Endothelial cell of umbilical vein (primary cell): ENCODE measurements around the gene TPRX2. TPM values are rescaled to one million over a fixed set of nuclear protein-coding genes. Genes with fewer than 3 reads are reported as not detected.
A peak's percentile ranks its signal among the peaks of the same experiment; 100 is the strongest.

Source experiments
- BruUV-seq: library from RNA; stranded (reverse); fragments of 400-500 nt; replicated peaks from 2 replicates; lab custom pipeline; 2021; lab: Mats Ljungman, UMichigan
- CTCF ChIA-PET: fragments of 300-600, 350-600 bp; sonication (Branson Sonifier 250); formaldehyde crosslinking; loops from one replicate; lab custom pipeline; 2021; ENCODE audit warnings: antibody characterized with exemption, inconsistent platforms; lab: Charles Lee
- POLR2A ChIA-PET: fragments of 300-600, 350-600 bp; sonication (Branson Sonifier 250); formaldehyde crosslinking; loops from one replicate; lab custom pipeline; 2021; ENCODE audit warnings: antibody characterized with exemption, inconsistent platforms; lab: Charles Lee
- DNase-seq: peaks from one replicate; pipeline ENCODE4 v3.0.0-alpha.2; 2011; ENCODE audit warnings: low read depth, low spot score
- FAIRE-seq: peaks from 2 replicates; lab custom pipeline; 2011; peaks lifted over from hg19 to GRCh38; lab: Jason Lieb, UNC
- H2AFZ ChIP-seq: 2 replicates; pipeline ENCODE4 v1.6.0; 2012; ENCODE audit warnings: low read depth, low read length, control low read depth, inconsistent platforms
- H3K27ac ChIP-seq: 2 replicates; pipeline ENCODE4 v1.5.1; 2011; ENCODE audit warnings: low read depth, mild to moderate bottlenecking, control low read depth, low read length, moderate library complexity; ENCODE audit not compliant: insufficient read depth
- H3K27me3 ChIP-seq, 2 experiments: 2 replicates each; pipeline versions ENCODE4 v1.6.0 to v1.6.1; 2011; ENCODE audit warnings: low read length in 2 of 2, mixed read lengths in 1 of 2; ENCODE audit not compliant: control insufficient read depth in 2 of 2, insufficient read depth in 2 of 2
- H3K36me3 ChIP-seq, 2 experiments: 2 replicates in 1 of 2; 3 replicates in 1 of 2; pipeline ENCODE4 v1.5.1; 2011; ENCODE audit warnings: low read length in 2 of 2, mild to moderate bottlenecking in 1 of 2, moderate library complexity in 1 of 2; ENCODE audit not compliant: control insufficient read depth in 2 of 2, insufficient read depth in 2 of 2; ENCODE audit errors: extremely low read depth in 1 of 2
- H3K4me1 ChIP-seq: 3 replicates; pipeline ENCODE4 v1.5.1; 2011; ENCODE audit warnings: mild to moderate bottlenecking, low read length; ENCODE audit not compliant: control insufficient read depth, insufficient read depth; ENCODE audit errors: extremely low read depth
- H3K4me2 ChIP-seq: 2 replicates; pipeline ENCODE4 v1.6.1; 2011; ENCODE audit warnings: low read length, control low read depth, mixed read lengths; ENCODE audit not compliant: insufficient read depth
- H3K4me3 ChIP-seq, 3 experiments: fragments of 200-600 bp in 1 of 3; sonication (generic), shearing (Covaris generic) in 1 of 3; replicated peaks in 1 of 3; 2 replicates each; pipeline ENCODE4 v1.5.1; 2011 to 2016; ENCODE audit warnings: control low read depth in 3 of 3, low read length in 3 of 3, mild to moderate bottlenecking in 2 of 3, inconsistent platforms in 1 of 3, low read depth in 1 of 3, moderate library complexity in 1 of 3; ENCODE audit not compliant: insufficient read depth in 1 of 3
- H3K79me2 ChIP-seq: 2 replicates; pipeline ENCODE4 v1.6.0; 2012; ENCODE audit warnings: low read length, inconsistent platforms; ENCODE audit not compliant: control insufficient read depth, insufficient read depth
- H3K9ac ChIP-seq: replicated peaks from 2 replicates; pipeline ENCODE3; 2011; ENCODE audit warnings: low read length, control low read depth; ENCODE audit not compliant: insufficient read depth; ENCODE audit errors: extremely low read depth
- H3K9me1 ChIP-seq: replicated peaks from 3 replicates; pipeline ENCODE4 v1.6.0; 2011; ENCODE audit warnings: mild to moderate bottlenecking, low read length; ENCODE audit not compliant: control insufficient read depth, insufficient read depth; ENCODE audit errors: extremely low read depth
- H3K9me3 ChIP-seq: replicated peaks from 2 replicates; pipeline ENCODE4 v1.5.1; 2012; ENCODE audit warnings: low read length, inconsistent platforms; ENCODE audit not compliant: control insufficient read depth, insufficient read depth
- H4K20me1 ChIP-seq: replicated peaks from 2 replicates; pipeline ENCODE3; 2011; ENCODE audit warnings: mild to moderate bottlenecking, low read length; ENCODE audit not compliant: control insufficient read depth, insufficient read depth; ENCODE audit errors: extremely low read depth
- GATA2 ChIP-seq: IDR thresholded peaks from 2 replicates; pipeline ENCODE4 v1.7.0; 2011; ENCODE audit warnings: low read depth, mild to moderate bottlenecking, moderate library complexity, mixed read lengths, low read length; ENCODE audit not compliant: insufficient read length, insufficient read depth
- JUN ChIP-seq: IDR thresholded peaks from 2 replicates; pipeline ENCODE4 v1.6.1; 2011; ENCODE audit warnings: borderline replicate concordance, low read depth; ENCODE audit not compliant: insufficient read length, insufficient read depth
- MYC ChIP-seq: IDR thresholded peaks from one replicate; pipeline ENCODE4 v1.6.1; 2011; ENCODE audit warnings: mild to moderate bottlenecking, low read depth, low read length
- dilution Hi-C: fragments of 300-500 bp; cut with MboI; formaldehyde crosslinking; loops from one replicate; pipeline ENCODE4 v1.15.0; 2019; ENCODE audit warnings: low sequenced_read_pairs; ENCODE audit not compliant: extremely low pct_ligation_motif_present
- intact Hi-C: fragments of 100-400 bp; cut with micrococcal nuclease; formaldehyde crosslinking; loops from one replicate; pipeline ENCODE4 v1.10.0; 2022
- polyA plus RNA-seq, 4 experiments: library from polyadenylated mRNA; depleted of rRNA in 3 of 4; stranded (reverse) in 3 of 4; unstranded in 1 of 4; fragments of >200 nt; gene quantifications; 2 replicates each; pipeline versions ENCODE4 v1.2.1 to v1.2.3, GENCODE V29; 2011 to 2012; ENCODE audit warnings: missing spikeins in 1 of 4
- total RNA-seq: library from RNA; stranded (reverse); gene quantifications from 2 replicates; pipeline ENCODE4 v1.2.3, GENCODE V29; 2021
- TF ChIP-seq, protein P1 (sequence below), 2 donors: IDR thresholded peaks; 1 replicate in 1 of 2; 2 replicates in 1 of 2; pipeline ENCODE4 v1.5.1; 2011; ENCODE audit warnings: low read length in 2 of 2, mild to moderate bottlenecking in 2 of 2, moderate library complexity in 2 of 2, control low read depth in 1 of 2, inconsistent platforms in 1 of 2, low read depth in 1 of 2; ENCODE audit not compliant: insufficient read depth in 1 of 2; ENCODE audit errors: extremely low read depth in 1 of 2

Gene TPRX2
- total and polyA plus RNA-seq, 2 donors (not counting 3 experiments of a cell fraction or from before 2014, with no cell fraction given), result not detected

- FAIRE-seq (no peak), DNase-seq (no peak)
- BruUV-seq, result no TSS peak
- H3K27ac ChIP-seq, result no peak overlapping the region
- H3K36me3 ChIP-seq, result no peaks in the 10 kb centered on the region
- POLR2A ChIA-PET, result no interaction called here
- no peaks in the 10 kb centered on the region for H3K9me1 ChIP-seq
- TF ChIP-seq GATA2, result no peak
- no peak for TF ChIP-seq JUN
- TF ChIP-seq, protein P1, sequence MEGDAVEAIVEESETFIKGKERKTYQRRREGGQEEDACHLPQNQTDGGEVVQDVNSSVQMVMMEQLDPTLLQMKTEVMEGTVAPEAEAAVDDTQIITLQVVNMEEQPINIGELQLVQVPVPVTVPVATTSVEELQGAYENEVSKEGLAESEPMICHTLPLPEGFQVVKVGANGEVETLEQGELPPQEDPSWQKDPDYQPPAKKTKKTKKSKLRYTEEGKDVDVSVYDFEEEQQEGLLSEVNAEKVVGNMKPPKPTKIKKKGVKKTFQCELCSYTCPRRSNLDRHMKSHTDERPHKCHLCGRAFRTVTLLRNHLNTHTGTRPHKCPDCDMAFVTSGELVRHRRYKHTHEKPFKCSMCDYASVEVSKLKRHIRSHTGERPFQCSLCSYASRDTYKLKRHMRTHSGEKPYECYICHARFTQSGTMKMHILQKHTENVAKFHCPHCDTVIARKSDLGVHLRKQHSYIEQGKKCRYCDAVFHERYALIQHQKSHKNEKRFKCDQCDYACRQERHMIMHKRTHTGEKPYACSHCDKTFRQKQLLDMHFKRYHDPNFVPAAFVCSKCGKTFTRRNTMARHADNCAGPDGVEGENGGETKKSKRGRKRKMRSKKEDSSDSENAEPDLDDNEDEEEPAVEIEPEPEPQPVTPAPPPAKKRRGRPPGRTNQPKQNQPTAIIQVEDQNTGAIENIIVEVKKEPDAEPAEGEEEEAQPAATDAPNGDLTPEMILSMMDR (IDR thresholded peaks at IDR 0.05; ENCODE audit: extremely low read depth in 1 of 2, insufficient read depth in 1 of 2, low read depth in 1 of 2, low read length in 2 of 2), result no peak
- TF ChIP-seq MYC, result no peak
- H3K4me1 ChIP-seq, result no peaks in the 10 kb centered on the region
- intact Hi-C loops, result no loop called here
- H3K79me2 ChIP-seq, result no peaks in the 10 kb centered on the region
- H3K9me3 ChIP-seq, result no peaks in the 10 kb centered on the region
- H2AFZ ChIP-seq, result no peak overlapping the region
- no peak overlapping the region for H3K4me2 ChIP-seq
- no peaks in the 10 kb centered on the region for H4K20me1 ChIP-seq
- H3K4me3 ChIP-seq, result no peak overlapping the region
- dilution Hi-C loops, result no loop called here
- H3K9ac ChIP-seq, result no peak overlapping the region
- H3K27me3 ChIP-seq, result peaks cover 9 to 17% of the 10 kb centered on the region in 2 experiments
- CTCF ChIA-PET, result interaction anchor here (0.9 to 3.3 kb wide), 5 partner anchors 8 to 21 kb away, joined by 5 to 16 read pairs (median 11); no protein-coding TSS in a partner anchor
Observed at GRCh38 chr19:47848425-47848822, 10.6 kb upstream of the TPRX2 start.

- ChIA-PET POLR2A (no interaction called here), CTCF (interaction anchor here (0.7 to 3.3 kb wide), 9 partner anchors 9 to 82 kb away, joined by 3 to 16 read pairs (median 5); no protein-coding TSS in a partner anchor)
- no peaks in the 10 kb centered on the region for H3K79me2 ChIP-seq
- H3K27me3 ChIP-seq, result peaks cover 9 to 19% of the 10 kb centered on the region in 2 experiments
- intact Hi-C loops (no loop called here), dilution Hi-C loops (no loop called here)
- no peak overlapping the region for H3K9ac ChIP-seq
- H3K9me1 ChIP-seq, result no peaks in the 10 kb centered on the region
- no peak overlapping the region for H3K4me3 ChIP-seq
- H3K27ac ChIP-seq, result no peak overlapping the region
- no peak overlapping the region for H3K4me2 ChIP-seq
- H3K36me3 ChIP-seq, result no peaks in the 10 kb centered on the region
- H2AFZ ChIP-seq, result no peak overlapping the region
- no peaks in the 10 kb centered on the region for H3K4me1 ChIP-seq
- TF ChIP-seq, protein P1 (IDR thresholded peaks at IDR 0.05; ENCODE audit: extremely low read depth in 1 of 2, insufficient read depth in 1 of 2, low read depth in 1 of 2, low read length in 2 of 2), result peak; percentile 29 to 38
- no peak for TF ChIP-seq JUN
- TF ChIP-seq GATA2, result no peak
- no peaks in the 10 kb centered on the region for H3K9me3 ChIP-seq
- FAIRE-seq (no peak), DNase-seq (no peak)
- no TSS peak for BruUV-seq
- no peaks in the 10 kb centered on the region for H4K20me1 ChIP-seq
Observed at GRCh38 chr19:47848823-47849473, 10.1 kb upstream of the TPRX2 start.
